ENCODE results near the gene ANKRD34A.
"Not testable (repeated sequence)": the region's sequence is repeated elsewhere in the genome, so short reads cannot be mapped to it uniquely, and the experiment has no call there.

ANKRD34A gene

GRCh38 chr1:145936247-145936646, 28.1 kb downstream of the ANKRD34A start:
- Histone ChIP-seq H3K36me3 (ENCODE audit: control insufficient read depth in 2 of 2, insufficient read depth in 1 of 2, low read length in 2 of 2) (peaks cover 0 to 22% of the 10 kb centered on the region in 2 experiments; a peak in 2 of 3 replicates), H3K4me3 (ENCODE audit: low read depth, low read length) (no peak overlapping the region), H3K27ac (ENCODE audit: extremely low read depth, low read depth, low read length) (no peak overlapping the region), H3K9me3 (ENCODE audit: control insufficient read depth, insufficient read depth, low read depth, low read length) (no peaks in the 10 kb centered on the region), H3K4me1 (ENCODE audit: control insufficient read depth, insufficient read depth, low read length) (no peaks in the 10 kb centered on the region)
- ChIA-PET POLR2A (interaction anchor here (1.0 to 1.9 kb wide), 2 partner anchors 9 to 22 kb away, joined by 3 to 9 read pairs; partner anchors contain the start of genes LIX1L and RBM8A), CTCF (interaction anchor here (0.7 to 1.5 kb wide), 2 partner anchors 9 to 50 kb away, joined by 4 to 9 read pairs; partner anchors contain the start of gene RBM8A)
- TF ChIP-seq GLIS1 (tag by site-specific recombination; IDR thresholded peaks at IDR 0.05) (no peak), ZNF133 (tag by site-specific recombination; IDR thresholded peaks at IDR 0.05) (no peak), FEZF1 (tag by site-specific recombination; IDR thresholded peaks at IDR 0.05) (no peak), ZNF473 (tag by site-specific recombination; IDR thresholded peaks at IDR 0.05) (no peak), ZNF354C (tag by site-specific recombination; IDR thresholded peaks at IDR 0.05; ENCODE audit: borderline replicate concordance, low read depth) (no peak), ZNF600 (tag by site-specific recombination; IDR thresholded peaks at IDR 0.05) (peak; percentile 50; the same call in 1 of the 2 replicates)

GRCh38 chr1:145935708-145936107, 28.7 kb downstream of the ANKRD34A start:
- no peak overlapping the region for H3K27ac ChIP-seq (ENCODE audit: extremely low read depth, low read depth, low read length)
- CTCF ChIA-PET = interaction anchor here (0.6 to 1.5 kb wide), 3 partner anchors 9 to 51 kb away, joined by 3 to 9 read pairs (median 4); partner anchors contain the start of gene RBM8A
- TF ChIP-seq ZNF48 (tag by site-specific recombination; IDR thresholded peaks at IDR 0.05) (no peak), ZNF513 (tag by site-specific recombination; IDR thresholded peaks at IDR 0.05) (no peak), ZEB2 (tag by site-specific recombination; IDR thresholded peaks at IDR 0.05) (no peak), ZNF768 (tag by site-specific recombination; IDR thresholded peaks at IDR 0.05) (no peak)
- TF ChIP-seq, protein P1, sequence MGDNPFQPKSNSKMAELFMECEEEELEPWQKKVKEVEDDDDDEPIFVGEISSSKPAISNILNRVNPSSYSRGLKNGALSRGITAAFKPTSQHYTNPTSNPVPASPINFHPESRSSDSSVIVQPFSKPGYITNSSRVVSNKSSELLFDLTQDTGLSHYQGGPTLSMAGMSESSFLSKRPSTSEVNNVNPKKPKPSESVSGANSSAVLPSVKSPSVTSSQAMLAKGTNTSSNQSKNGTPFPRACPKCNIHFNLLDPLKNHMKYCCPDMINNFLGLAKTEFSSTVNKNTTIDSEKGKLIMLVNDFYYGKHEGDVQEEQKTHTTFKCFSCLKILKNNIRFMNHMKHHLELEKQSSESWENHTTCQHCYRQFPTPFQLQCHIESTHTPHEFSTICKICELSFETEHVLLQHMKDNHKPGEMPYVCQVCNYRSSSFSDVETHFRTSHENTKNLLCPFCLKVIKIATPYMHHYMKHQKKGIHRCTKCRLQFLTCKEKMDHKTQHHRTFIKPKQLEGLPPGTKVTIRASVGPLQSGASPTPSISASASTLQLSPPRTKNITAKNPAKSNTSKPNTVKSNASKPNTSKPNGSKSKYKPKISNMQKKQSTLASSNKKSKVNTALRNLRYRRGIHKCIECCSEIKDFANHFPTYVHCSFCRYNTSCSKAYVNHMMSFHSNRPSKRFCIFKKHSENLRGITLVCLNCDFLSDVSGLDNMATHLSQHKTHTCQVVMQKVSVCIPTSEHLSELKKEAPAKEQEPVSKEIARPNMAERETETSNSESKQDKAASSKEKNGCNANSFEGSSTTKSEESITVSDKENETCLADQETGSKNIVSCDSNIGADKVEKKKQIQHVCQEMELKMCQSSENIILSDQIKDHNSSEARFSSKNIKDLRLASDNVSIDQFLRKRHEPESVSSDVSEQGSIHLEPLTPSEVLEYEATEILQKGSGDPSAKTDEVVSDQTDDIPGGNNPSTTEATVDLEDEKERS (tag by site-specific recombination; IDR thresholded peaks at IDR 0.05) = no peak
- POLR2A ChIA-PET = interaction anchor here (1.9 kb wide), 1 partner anchor 8 kb away, joined by 9 read pairs; the partner anchor contains the start of gene RBM8A
- peaks cover 0 to 22% of the 10 kb centered on the region in 2 experiments; a peak in 2 of 3 replicates for H3K36me3 ChIP-seq (ENCODE audit: control insufficient read depth in 2 of 2, insufficient read depth in 1 of 2, low read length in 2 of 2)
- no peaks in the 10 kb centered on the region for H3K9me3 ChIP-seq (ENCODE audit: control insufficient read depth, insufficient read depth, low read depth, low read length)
- H3K4me1 ChIP-seq (ENCODE audit: control insufficient read depth, insufficient read depth, low read length) = no peaks in the 10 kb centered on the region
- no peak overlapping the region for H3K4me3 ChIP-seq (ENCODE audit: low read depth, low read length)

DNA sequence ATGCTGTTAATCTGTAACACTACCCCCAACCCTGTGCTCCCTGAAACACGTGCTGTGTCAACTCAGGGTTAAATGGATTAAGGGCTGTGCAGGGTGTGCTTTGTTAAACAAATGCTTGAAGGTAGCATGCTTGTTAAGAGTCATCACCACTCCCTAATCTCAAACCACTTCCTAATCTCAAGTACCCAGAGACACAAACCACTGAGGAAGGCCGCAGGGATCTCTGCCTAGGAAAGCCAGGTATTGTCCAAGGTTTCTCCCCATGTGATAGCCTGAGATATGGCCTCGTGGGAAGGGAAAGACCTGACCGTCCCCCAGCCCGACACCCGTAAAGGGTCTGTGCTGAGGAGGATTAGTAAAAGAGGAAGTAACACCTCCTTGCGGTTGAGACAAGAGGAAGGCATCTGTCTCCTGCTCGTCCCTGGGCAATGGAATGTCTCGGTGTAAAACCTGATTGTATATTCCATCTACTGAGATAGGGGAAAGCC, 31.8 kb downstream of the ANKRD34A start:
- CTCF ChIA-PET; POLR2A ChIA-PET; H3K27ac ChIP-seq (ENCODE audit: extremely low read depth, low read depth, low read length); H3K4me3 ChIP-seq (ENCODE audit: low read depth, low read length); H3K9me3 ChIP-seq (ENCODE audit: control insufficient read depth, insufficient read depth, low read depth, low read length); H3K4me1 ChIP-seq (ENCODE audit: control insufficient read depth, insufficient read depth, low read length): not testable (repeated sequence)
- TF ChIP-seq WT1 (tag by site-specific recombination; IDR thresholded peaks at IDR 0.05) = peak; percentile 60
- TF ChIP-seq OSR2 (tag by site-specific recombination; IDR thresholded peaks at IDR 0.05) = 0 out of 2 replicates have a peak, but pooled peaks have one; percentile 11
- peaks cover 0 to 22% of the 10 kb centered on the region in 2 experiments; a peak in 2 of 3 replicates for H3K36me3 ChIP-seq (ENCODE audit: control insufficient read depth in 2 of 2, insufficient read depth in 1 of 2, low read length in 2 of 2)
